CD4-positive, alpha-beta memory T cell (primary cell): ENCODE measurements around the gene IQCM. TPM values are rescaled to one million over a fixed set of nuclear protein-coding genes. Genes with fewer than 3 reads are reported as not detected.

Experiments
- CTCF ChIA-PET: fragments of 350-600 bp; sonication (Branson Sonifier 250); formaldehyde crosslinking; loops from one replicate; lab custom pipeline; 2021; ENCODE audit warnings: inconsistent platforms; ENCODE audit not compliant: partially characterized antibody; lab: Charles Lee
- POLR2A ChIA-PET: fragments of 350-600 bp; sonication (Branson Sonifier 250); formaldehyde crosslinking; loops from one replicate; lab custom pipeline; 2021; ENCODE audit not compliant: partially characterized antibody; lab: Charles Lee
- DNase-seq, 5 donors: peaks; one replicate each; pipeline versions ENCODE4 v3.0.0 to v3.0.0-alpha.2; 2020 to 2022; ENCODE audit warnings: mixed read lengths in 1 of 5
- H3K27ac ChIP-seq: one replicate; pipeline ENCODE4 v1.7.0; 2013; ENCODE audit warnings: low read depth, low read length
- H3K27me3 ChIP-seq: 2 replicates; pipeline ENCODE4 v1.7.0; 2013; ENCODE audit warnings: mild to moderate bottlenecking, low read length, moderate library complexity; ENCODE audit not compliant: insufficient read depth
- H3K36me3 ChIP-seq: 2 replicates; pipeline ENCODE4 v1.7.0; 2013; ENCODE audit warnings: mild to moderate bottlenecking, low read length, moderate library complexity; ENCODE audit not compliant: insufficient read depth
- H3K4me1 ChIP-seq: 2 replicates; pipeline ENCODE4 v1.7.0; 2013; ENCODE audit warnings: mild to moderate bottlenecking, low read length, moderate library complexity; ENCODE audit not compliant: insufficient read depth
- H3K4me3 ChIP-seq, 2 donors: one replicate each; pipeline ENCODE4 v1.7.0; 2013; ENCODE audit warnings: low read length in 2 of 2, mild to moderate bottlenecking in 1 of 2
- H3K9me3 ChIP-seq, 2 donors: one replicate each; pipeline ENCODE4 v1.7.0; 2013; ENCODE audit warnings: low read length in 2 of 2, control low read depth in 1 of 2; ENCODE audit not compliant: control insufficient read depth in 1 of 2
- H3K27ac Mint-ChIP-seq, 7 donors: one replicate each; pipeline ENCODE4 v1.8.0; 2020 to 2021; ENCODE audit warnings: mixed read lengths in 7 of 7, mild to moderate bottlenecking in 6 of 7, inconsistent platforms in 3 of 7, moderate library complexity in 3 of 7
- H3K27me3 Mint-ChIP-seq, 2 donors: one replicate each; pipeline ENCODE4 v1.8.0; 2020 to 2021; ENCODE audit warnings: mixed read lengths in 2 of 2
- H3K36me3 Mint-ChIP-seq, 2 donors: one replicate each; pipeline ENCODE4 v1.8.0; 2020 to 2021; ENCODE audit warnings: mixed read lengths in 2 of 2, inconsistent platforms in 1 of 2, mild to moderate bottlenecking in 1 of 2
- H3K4me1 Mint-ChIP-seq, 4 donors: one replicate each; pipeline ENCODE4 v1.8.0; 2020 to 2021; ENCODE audit warnings: mixed read lengths in 4 of 4, mild to moderate bottlenecking in 1 of 4
- H3K4me3 Mint-ChIP-seq, 8 donors: one replicate each; pipeline ENCODE4 v1.8.0; 2020 to 2021; ENCODE audit warnings: mixed read lengths in 8 of 8, mild to moderate bottlenecking in 7 of 8, moderate library complexity in 6 of 8, inconsistent platforms in 3 of 8
- H3K9me3 Mint-ChIP-seq, 8 donors: one replicate each; pipeline ENCODE4 v1.8.0; 2020 to 2021; ENCODE audit warnings: mixed read lengths in 8 of 8, mild to moderate bottlenecking in 5 of 8, inconsistent platforms in 3 of 8, moderate library complexity in 1 of 8
- intact Hi-C: fragments of 100-400 bp; cut with micrococcal nuclease; formaldehyde crosslinking; loops from one replicate; pipeline ENCODE4 v1.15.1; 2023
- polyA plus RNA-seq, 2 donors: library from polyadenylated mRNA; unstranded; fragments of 300-500 nt; fragmentation: Illumina TruSeq; gene quantifications; one replicate each; pipeline ENCODE4 v1.2.3, GENCODE V29; 2021
- total RNA-seq, 2 experiments: library from RNA; stranded (reverse); gene quantifications; one replicate each; pipeline ENCODE4 v1.2.3, GENCODE V29; 2021

The IQCM gene
- total and polyA plus RNA-seq, 4 experiments from 2014 or later: not detected

DNA sequence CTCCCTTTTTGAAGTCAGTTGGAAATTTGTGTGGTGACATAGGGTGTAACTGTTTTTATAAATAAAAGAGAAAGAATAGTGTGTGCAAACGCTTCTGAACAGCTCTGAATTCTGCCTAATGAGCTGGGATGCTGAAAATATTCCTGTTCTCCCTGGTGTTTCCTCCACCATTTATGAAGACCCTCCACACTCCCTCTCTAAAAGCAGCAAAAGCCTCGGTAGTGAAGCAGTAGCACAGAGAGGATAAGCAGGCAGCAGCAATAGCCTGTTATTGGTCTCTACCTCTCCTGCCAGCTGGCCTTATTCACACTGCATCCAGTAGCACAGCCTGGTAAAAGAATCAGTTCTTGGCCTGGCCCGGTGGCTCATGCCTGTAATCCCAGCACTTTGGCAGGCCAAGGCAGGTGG, 406.1 kb downstream of the IQCM start:
- Histone ChIP-seq H3K36me3 (no peaks in the 10 kb centered on the region), H3K27ac (no peak overlapping the region), H3K9me3 (no peaks in the 10 kb centered on the region), H3K27me3 (no peaks in the 10 kb centered on the region), H3K4me1 (no peaks in the 10 kb centered on the region), H3K4me3 (no peak overlapping the region)
- H3K4me3 Mint-ChIP-seq: no peak overlapping the region
- no peak for DNase-seq
- ChIA-PET CTCF (no interaction called here), POLR2A (no interaction called here)
- peaks cover 0 to 5% (median 3%) of the 10 kb centered on the region in 8 donors for H3K9me3 Mint-ChIP-seq
- no peaks in the 10 kb centered on the region for H3K4me1 Mint-ChIP-seq
- H3K27ac Mint-ChIP-seq: no peak overlapping the region
- no peaks in the 10 kb centered on the region for H3K36me3 Mint-ChIP-seq
- no peaks in the 10 kb centered on the region for H3K27me3 Mint-ChIP-seq
- intact Hi-C loops: no loop called here

DNA sequence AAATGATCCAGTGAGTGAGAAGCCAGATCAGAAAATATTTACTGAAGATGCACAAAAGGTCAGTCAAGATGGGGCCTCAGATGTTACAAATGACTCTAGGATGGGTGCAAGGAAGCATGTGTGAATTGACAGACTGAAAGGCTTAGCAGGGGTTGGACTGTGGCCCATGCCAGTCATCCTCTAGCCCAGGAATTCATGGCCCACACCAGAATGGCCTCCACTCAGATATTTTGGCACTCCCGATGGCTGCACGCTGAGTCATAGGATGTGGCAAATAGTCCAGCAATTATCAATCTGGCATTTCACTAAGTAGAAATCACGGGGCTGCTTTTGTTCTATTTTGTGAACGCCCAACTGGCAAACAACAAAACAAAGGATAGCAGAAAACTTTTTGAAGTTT, 406.5 kb downstream of the IQCM start:
- H3K27ac ChIP-seq: no peak overlapping the region

DNA sequence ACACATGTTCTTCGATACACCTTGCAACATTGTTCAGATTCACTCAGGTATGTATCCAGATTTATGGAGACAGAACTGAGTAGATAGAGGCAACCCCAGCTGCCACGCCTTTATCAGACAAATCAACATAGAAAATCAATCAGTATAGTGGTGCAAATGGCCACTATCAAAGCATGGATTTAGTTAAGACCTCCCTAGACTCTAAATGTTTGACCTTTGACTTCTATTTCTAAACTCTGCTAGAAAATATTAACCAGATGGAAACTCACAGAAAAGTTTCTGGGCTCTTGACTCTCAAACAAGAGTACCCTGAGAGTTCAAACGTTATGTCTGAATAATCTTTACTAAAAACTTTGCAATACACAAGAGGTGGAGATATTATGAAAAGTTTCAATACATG, 411.5 kb downstream of the IQCM start:
- H3K9me3 Mint-ChIP-seq: peaks cover 0 to 5% (median 2%) of the 10 kb centered on the region in 8 donors
- intact Hi-C loops: no loop called here

More for the DNA sequence above, 406.5 kb downstream of the IQCM start:
- H3K27me3 Mint-ChIP-seq: no peaks in the 10 kb centered on the region
- intact Hi-C loops: no loop called here
- H3K4me1 ChIP-seq: no peaks in the 10 kb centered on the region
- no peaks in the 10 kb centered on the region for H3K36me3 Mint-ChIP-seq
- H3K27me3 ChIP-seq: no peaks in the 10 kb centered on the region
- POLR2A ChIA-PET: no interaction called here
- no peak for DNase-seq
- H3K4me3 Mint-ChIP-seq: no peak overlapping the region
- H3K9me3 ChIP-seq: no peaks in the 10 kb centered on the region
- H3K4me3 ChIP-seq: no peak overlapping the region
- no peak overlapping the region for H3K27ac Mint-ChIP-seq
- no peaks in the 10 kb centered on the region for H3K4me1 Mint-ChIP-seq
- H3K9me3 Mint-ChIP-seq: peaks cover 0 to 5% (median 3%) of the 10 kb centered on the region in 8 donors
- no peaks in the 10 kb centered on the region for H3K36me3 ChIP-seq
- CTCF ChIA-PET: no interaction called here

DNA sequence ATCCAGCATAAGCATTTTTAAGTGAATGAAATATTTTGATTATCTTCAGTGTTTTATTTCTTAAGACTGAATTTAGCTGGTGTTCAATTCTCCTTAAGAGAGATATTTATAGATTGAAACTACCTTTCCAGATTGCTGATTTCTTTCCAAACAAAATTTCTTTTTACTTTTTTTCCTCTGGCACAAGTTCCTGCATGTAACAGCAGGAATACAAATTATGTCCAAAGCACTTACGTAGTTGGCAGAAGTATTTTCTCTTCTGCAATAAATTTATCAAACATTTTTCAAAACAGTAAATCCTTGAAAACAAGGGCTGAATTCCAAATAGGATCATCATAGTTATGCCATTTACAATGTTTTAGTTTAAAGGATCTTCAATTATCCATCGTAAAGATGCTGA, 412.6 kb downstream of the IQCM start:
- CTCF ChIA-PET: no interaction called here
- H3K36me3 ChIP-seq: no peaks in the 10 kb centered on the region
- no peaks in the 10 kb centered on the region for H3K4me1 ChIP-seq
- no peaks in the 10 kb centered on the region for H3K4me1 Mint-ChIP-seq
- POLR2A ChIA-PET: no interaction called here
- H3K27ac Mint-ChIP-seq: no peak overlapping the region
- no peak overlapping the region for H3K27ac ChIP-seq
- no peak overlapping the region for H3K4me3 ChIP-seq
- DNase-seq: no peak
- no peaks in the 10 kb centered on the region for H3K27me3 Mint-ChIP-seq
- H3K9me3 ChIP-seq: no peaks in the 10 kb centered on the region
- intact Hi-C loops: no loop called here
- H3K9me3 Mint-ChIP-seq: peaks cover 0 to 8% (median 2%) of the 10 kb centered on the region in 8 donors
- H3K4me3 Mint-ChIP-seq: no peak overlapping the region
- no peaks in the 10 kb centered on the region for H3K36me3 Mint-ChIP-seq
- no peaks in the 10 kb centered on the region for H3K27me3 ChIP-seq

More for the DNA sequence above, 411.5 kb downstream of the IQCM start:
- POLR2A ChIA-PET: no interaction called here
- no peak overlapping the region for H3K27ac Mint-ChIP-seq
- H3K4me3 ChIP-seq: no peak overlapping the region
- H3K4me1 Mint-ChIP-seq: no peaks in the 10 kb centered on the region
- no peak overlapping the region for H3K27ac ChIP-seq
- no peaks in the 10 kb centered on the region for H3K36me3 Mint-ChIP-seq
- H3K4me3 Mint-ChIP-seq: no peak overlapping the region
- no peaks in the 10 kb centered on the region for H3K27me3 ChIP-seq
- CTCF ChIA-PET: no interaction called here
- no peaks in the 10 kb centered on the region for H3K9me3 ChIP-seq
- H3K4me1 ChIP-seq: no peaks in the 10 kb centered on the region
- DNase-seq: no peak
- H3K27me3 Mint-ChIP-seq: no peaks in the 10 kb centered on the region
- H3K36me3 ChIP-seq: no peaks in the 10 kb centered on the region

DNA sequence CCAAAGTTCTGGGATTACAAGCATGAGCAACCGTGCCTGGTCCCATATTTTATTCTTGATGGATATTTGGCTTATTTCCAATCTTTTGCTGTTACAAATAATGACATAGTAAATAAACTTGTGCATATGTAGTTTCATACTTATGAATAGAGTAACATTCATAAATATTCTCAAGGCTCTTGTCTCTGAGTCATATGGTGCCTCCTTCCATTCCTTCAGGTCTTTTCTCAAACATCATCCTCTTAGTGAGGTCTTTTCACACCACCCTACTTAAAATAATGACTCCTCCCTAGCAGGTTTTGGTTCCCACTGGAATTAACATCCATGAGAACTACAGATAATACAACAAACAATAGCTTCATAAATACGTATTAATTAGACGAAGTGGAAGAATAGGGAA, 416.6 kb downstream of the IQCM start:
- intact Hi-C loops: no loop called here
- Histone ChIP-seq H3K27ac (no peak overlapping the region), H3K4me3 (no peak overlapping the region), H3K27me3 (no peaks in the 10 kb centered on the region), H3K36me3 (no peaks in the 10 kb centered on the region), H3K9me3 (no peaks in the 10 kb centered on the region), H3K4me1 (no peaks in the 10 kb centered on the region)
- ChIA-PET POLR2A (no interaction called here), CTCF (no interaction called here)
- H3K27ac Mint-ChIP-seq: no peak overlapping the region
- H3K27me3 Mint-ChIP-seq: no peaks in the 10 kb centered on the region
- H3K9me3 Mint-ChIP-seq: peaks cover 0 to 6% (median 0%) of the 10 kb centered on the region in 8 donors
- H3K4me1 Mint-ChIP-seq: no peaks in the 10 kb centered on the region
- no peak for DNase-seq
- H3K36me3 Mint-ChIP-seq: no peaks in the 10 kb centered on the region
- H3K4me3 Mint-ChIP-seq: no peak overlapping the region

DNA sequence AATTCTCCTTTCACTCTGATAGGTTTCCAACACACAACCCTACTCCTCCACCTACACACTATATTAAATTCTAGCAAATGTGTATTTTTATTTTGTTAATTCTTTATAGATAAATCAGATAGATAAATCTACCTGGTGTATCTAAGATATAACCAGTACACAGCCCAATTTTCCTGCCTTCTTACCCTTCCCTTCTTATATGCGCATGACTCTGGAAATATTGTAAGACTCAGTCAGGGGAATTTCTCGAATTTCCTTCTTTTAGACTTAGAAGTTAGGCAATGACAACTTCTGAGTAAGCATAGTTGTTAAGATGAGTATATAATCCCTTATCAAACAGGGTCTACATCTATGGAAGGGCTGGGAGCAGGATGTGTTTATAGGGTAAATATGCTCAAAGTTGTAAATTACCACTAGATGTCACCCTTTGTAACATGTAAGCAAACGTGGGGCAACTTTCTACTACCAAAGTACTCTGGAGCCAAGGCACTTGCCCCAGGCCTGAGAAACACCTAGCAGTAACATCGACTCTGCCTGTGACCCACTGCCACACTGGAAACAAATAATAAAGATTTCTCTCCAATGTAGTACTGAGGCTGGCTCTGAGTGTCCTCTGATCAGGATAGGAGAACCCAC, 444.7 kb downstream of the IQCM start:
- Histone ChIP-seq H3K4me1 (no peaks in the 10 kb centered on the region), H3K27me3 (no peaks in the 10 kb centered on the region), H3K36me3 (no peaks in the 10 kb centered on the region), H3K27ac (no peak overlapping the region), H3K9me3 (no peaks in the 10 kb centered on the region), H3K4me3 (no peak overlapping the region)
- ChIA-PET CTCF (no interaction called here), POLR2A (no interaction called here)
- no peaks in the 10 kb centered on the region for H3K4me1 Mint-ChIP-seq
- intact Hi-C loops: no loop called here
- no peaks in the 10 kb centered on the region for H3K36me3 Mint-ChIP-seq
- H3K27ac Mint-ChIP-seq: no peak overlapping the region
- H3K4me3 Mint-ChIP-seq: no peak overlapping the region
- H3K27me3 Mint-ChIP-seq: no peaks in the 10 kb centered on the region
- DNase-seq: no peak
- no peaks in the 10 kb centered on the region for H3K9me3 Mint-ChIP-seq

DNA sequence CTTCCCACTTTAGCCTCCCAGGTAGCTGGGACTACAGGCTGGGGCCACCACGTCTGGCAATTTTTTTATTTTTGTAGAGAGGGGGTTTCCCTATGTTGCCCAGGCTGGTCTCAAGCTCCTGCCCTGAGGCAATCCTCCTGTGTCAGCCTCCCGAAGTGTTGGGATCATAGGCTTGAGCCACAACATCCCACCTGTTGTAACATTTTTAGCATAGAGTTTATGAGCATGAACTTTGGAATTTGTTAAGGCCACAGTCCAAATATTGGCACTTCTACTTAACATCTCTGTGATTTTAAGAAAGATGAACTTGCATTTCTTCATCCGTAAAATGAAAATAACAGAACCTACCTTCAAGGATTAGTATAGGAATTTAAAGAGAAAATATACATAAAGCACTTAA, 445.6 kb downstream of the IQCM start:
- H3K4me1 ChIP-seq: no peaks in the 10 kb centered on the region
- no peaks in the 10 kb centered on the region for H3K36me3 ChIP-seq
- H3K27me3 ChIP-seq: no peaks in the 10 kb centered on the region
- POLR2A ChIA-PET: no interaction called here
- DNase-seq: no peak
- Mint-ChIP-seq H3K4me1 (no peaks in the 10 kb centered on the region), H3K27ac (no peak overlapping the region), H3K9me3 (no peaks in the 10 kb centered on the region), H3K36me3 (no peaks in the 10 kb centered on the region), H3K4me3 (no peak overlapping the region), H3K27me3 (no peaks in the 10 kb centered on the region)
- H3K4me3 ChIP-seq: no peak overlapping the region
- CTCF ChIA-PET: no interaction called here
- no peaks in the 10 kb centered on the region for H3K9me3 ChIP-seq
- H3K27ac ChIP-seq: no peak overlapping the region
- intact Hi-C loops: no loop called here
